ENCODE data around the gene PCSK7. TPM values are rescaled to one million over a fixed set of nuclear protein-coding genes. Genes with fewer than 3 reads are reported as not detected.

PCSK7 gene
- total and polyA plus RNA-seq, 2 donors (not counting 3 experiments of a cell fraction or from before 2014, with no cell fraction given), result 40.8 to 72.7 TPM

GRCh38 chr11:117230999-117231841 is 653 bp downstream of the PCSK7 start:
- H3K9ac ChIP-seq (replicated peaks; ENCODE audit: extremely low read depth, insufficient read depth, low read length), result peak overlapping the region; percentile 93
- DNase-seq (ENCODE audit: low read depth, low spot score) (peak; percentile 22), FAIRE-seq (no peak)
- no peaks in the 10 kb centered on the region for H3K27me3 ChIP-seq (ENCODE audit: control insufficient read depth in 2 of 2, insufficient read depth in 2 of 2, low read length in 2 of 2)
- peak overlapping the region; percentile 100 for H2AFZ ChIP-seq (ENCODE audit: low read depth, low read length)
- TF ChIP-seq POLR2AphosphoS5 (IDR thresholded peaks at IDR 0.05; ENCODE audit: insufficient read depth, low read depth, low read length) (no peak), POLR2A (IDR thresholded peaks at IDR 0.05; ENCODE audit: low read depth, low read length) (no peak), EZH2 (IDR thresholded peaks at IDR 0.05; ENCODE audit: borderline replicate concordance, low read depth, low read length, severe bottlenecking) (no peak), GATA2 (IDR thresholded peaks at IDR 0.05; ENCODE audit: insufficient read depth, insufficient read length, low read depth, low read length) (no peak), MAX (IDR thresholded peaks at IDR 0.05; ENCODE audit: insufficient read depth, insufficient read length) (no peak), FOS (IDR thresholded peaks at IDR 0.05; ENCODE audit: borderline replicate concordance, insufficient read depth, low read length) (no peak), JUN (IDR thresholded peaks at IDR 0.05; ENCODE audit: borderline replicate concordance, insufficient read depth, insufficient read length, low read depth) (no peak), MYC (IDR thresholded peaks at IDR 0.05; ENCODE audit: low read depth, low read length) (no peak), CTCF (IDR thresholded peaks at IDR 0.05; ENCODE audit: extremely low read depth in 1 of 2, insufficient read depth in 1 of 2, low read depth in 1 of 2, low read length in 2 of 2) (no peak)
- no peaks in the 10 kb centered on the region for H4K20me1 ChIP-seq (replicated peaks; ENCODE audit: control insufficient read depth, extremely low read depth, insufficient read depth, low read length)
- peaks cover 0 to 19% of the 10 kb centered on the region in 2 experiments for H3K36me3 ChIP-seq (ENCODE audit: control insufficient read depth in 2 of 2, extremely low read depth in 1 of 2, insufficient read depth in 2 of 2, low read length in 2 of 2)
- no peaks in the 10 kb centered on the region for H3K9me1 ChIP-seq (replicated peaks; ENCODE audit: control insufficient read depth, extremely low read depth, insufficient read depth, low read length)
- peak overlapping the region; percentile 53 for H3K4me2 ChIP-seq (ENCODE audit: insufficient read depth, low read length)
- ChIA-PET POLR2A (interaction anchor here (1.1 kb wide), 1 partner anchor 52 kb away, joined by 4 read pairs; no protein-coding TSS in a partner anchor), CTCF (interaction anchor here (0.6 to 3.6 kb wide), 17 partner anchors 10 to 715 kb away, joined by 3 to 24 read pairs (median 3); partner anchors contain the start of genes APOA5, PAFAH1B2 and SIDT2)
- H3K4me1 ChIP-seq (ENCODE audit: control insufficient read depth, extremely low read depth, insufficient read depth, low read length), result peaks cover 20% of the 10 kb centered on the region
- BruUV-seq (replicated peaks), result no TSS peak
- H3K27ac ChIP-seq (ENCODE audit: insufficient read depth, low read depth, low read length), result peak overlapping the region; percentile 89
- intact Hi-C loops (cut with micrococcal nuclease) (loop anchor here (1.0 to 10.0 kb wide), 2 partner anchors 50 to 584 kb away; no protein-coding TSS in a partner anchor), dilution Hi-C loops (cut with MboI; ENCODE audit: extremely low pct_ligation_motif_present, low sequenced_read_pairs) (no loop called here)
- peak overlapping the region; percentile 82 to 97 (median 90) for H3K4me3 ChIP-seq (replicated peaks in 1 of 3; ENCODE audit: insufficient read depth in 1 of 3, low read depth in 1 of 3, low read length in 3 of 3)
- H3K9me3 ChIP-seq (replicated peaks; ENCODE audit: control insufficient read depth, insufficient read depth, low read length), result no peaks in the 10 kb centered on the region
- peaks cover 19% of the 10 kb centered on the region for H3K79me2 ChIP-seq (ENCODE audit: control insufficient read depth, insufficient read depth, low read length)
